ENCODE measurements around the gene BCOR. TPM values are rescaled to one million over a fixed set of nuclear protein-coding genes. Genes with fewer than 3 reads are reported as not detected.

Gene BCOR
- total and polyA plus RNA-seq, 2 of the 8 experiments (the other 6 are each of a cell fraction or from before 2014, with no cell fraction given): 25.0 to 50.8 TPM

DNA sequence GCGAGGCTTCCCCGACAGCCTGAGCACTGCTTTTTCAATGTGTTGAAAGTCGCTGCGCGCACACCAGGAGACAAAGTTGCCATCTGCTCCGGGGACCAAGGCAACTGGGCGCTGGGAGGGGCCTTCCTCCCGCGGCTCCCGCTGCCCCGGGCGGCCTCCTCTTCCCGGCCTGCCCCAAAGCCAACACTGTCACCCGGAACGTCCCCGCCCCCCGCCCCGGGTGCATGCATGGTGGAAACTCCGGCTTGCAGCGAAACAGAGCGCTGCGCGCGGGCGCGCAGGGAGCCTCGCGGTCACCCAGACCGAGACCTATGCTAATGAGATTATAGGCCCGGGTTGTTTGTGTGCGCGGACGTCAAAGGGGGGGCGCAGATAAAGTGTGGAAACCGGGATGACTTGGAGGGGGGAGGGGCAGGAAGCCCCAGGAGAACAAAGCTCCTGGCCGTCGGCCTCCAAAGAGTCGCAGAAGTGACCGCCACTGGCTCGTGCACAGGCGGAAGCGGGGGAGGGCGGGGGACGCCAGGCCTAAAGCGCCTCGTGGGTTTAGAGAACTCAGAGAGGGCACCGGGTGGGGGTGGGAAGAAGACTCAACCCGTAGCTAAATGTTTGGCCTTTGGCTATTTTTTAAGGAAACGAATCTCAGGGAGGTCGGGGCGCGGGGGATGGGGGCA lies 88.8 kb downstream of the BCOR start:
- WGBS, 2 experiments (ENCODE audit: extremely low coverage in 1 of 2, insufficient coverage in 1 of 2, insufficient read length in 1 of 2, insufficient replicate concordance in 2 of 2, low coverage in 1 of 2, low lambda C conversion rate in 2 of 2, missing lambda C conversion rate in 1 of 2): 0% methylated on average over 1 of the region's 52 CpGs; no CpG with 5 or more reads in 1 of the 2 experiments
- POLR2A ChIA-PET (ENCODE audit: partially characterized antibody): interaction anchor here (0.8 to 1.7 kb wide), 6 partner anchors 17 to 148 kb away, joined by 3 to 5 read pairs (median 3); no protein-coding TSS in a partner anchor
- Histone ChIP-seq H3K9ac (replicated peaks in 1 of 4; ENCODE audit: extremely low read depth in 1 of 4, low read depth in 3 of 4, low read length in 3 of 4) (no peak overlapping the region), H3K23me2 (ENCODE audit: low read depth, low read length) (peaks cover 10% of the 10 kb centered on the region; the same call in 1 of the 2 replicates), H3K27ac (ENCODE audit: low read depth, low read length) (no peak overlapping the region), H2BK120ac (replicated peaks; ENCODE audit: low read depth, low read length) (no peak overlapping the region), H3K14ac (ENCODE audit: insufficient read length) (no peak overlapping the region), H3K79me2 (ENCODE audit: control insufficient read depth in 1 of 2, insufficient read depth in 2 of 2, low read length in 2 of 2) (no peaks in the 10 kb centered on the region), H3K23ac (ENCODE audit: insufficient read length) (no peak overlapping the region), H2BK20ac (ENCODE audit: low read length) (no peak overlapping the region), H3K36me3 (ENCODE audit: control insufficient read depth in 2 of 4, insufficient read depth in 4 of 4, low read length in 3 of 4) (no peaks in the 10 kb centered on the region), H4K20me1 (replicated peaks in 1 of 2; ENCODE audit: control insufficient read depth in 1 of 2, insufficient read depth in 2 of 2, low read length in 2 of 2) (peaks cover 2 to 3% of the 10 kb centered on the region in 2 experiments), H3K4ac (replicated peaks; ENCODE audit: insufficient read length, low read depth, low read length) (no peak overlapping the region), H2BK5ac (ENCODE audit: low read depth, low read length) (no peak overlapping the region), H2BK12ac (ENCODE audit: low read depth, low read length) (no peak overlapping the region), H3K18ac (ENCODE audit: extremely low read depth, low read length) (no peak overlapping the region; the same call in 1 of the 2 replicates), H3K4me1 (replicated peaks in 1 of 4; ENCODE audit: control insufficient read depth in 3 of 4, insufficient read depth in 4 of 4, low read length in 3 of 4) (peaks cover 9 to 31% (median 16%) of the 10 kb centered on the region in 4 experiments), H3K4me2 (ENCODE audit: insufficient read depth in 1 of 2, low read depth in 2 of 2, low read length in 2 of 2) (peak overlapping the region; percentile 76 to 82), H3K27me3 (replicated peaks in 1 of 4; ENCODE audit: control insufficient read depth in 3 of 4, extremely low read depth in 1 of 4, insufficient read depth in 3 of 4, low read length in 3 of 4) (peaks cover 42 to 92% (median 72%) of the 10 kb centered on the region in 4 experiments; a peak in 6 of 7 replicates), H3K79me1 (ENCODE audit: low read depth, low read length) (no peaks in the 10 kb centered on the region), H2BK15ac (ENCODE audit: low read length) (no peak overlapping the region), H4K91ac (replicated peaks; ENCODE audit: insufficient read length, low read length) (no peak overlapping the region), H3K4me3 (ENCODE audit: extremely low read depth in 1 of 4, insufficient read depth in 2 of 4, low read depth in 3 of 4, low read length in 4 of 4) (peak overlapping the region; percentile 20 to 64 (median 31); a peak in 7 of 8 replicates), H4K8ac (ENCODE audit: extremely low read depth, insufficient read depth, low read length) (no peak overlapping the region), H3K56ac (replicated peaks; ENCODE audit: insufficient read length, low read depth, low read length) (no peak overlapping the region), H2AFZ (ENCODE audit: low read length) (no peak overlapping the region), H3K9me3 (ENCODE audit: insufficient read depth in 2 of 2, low read depth in 1 of 2, low read length in 1 of 2) (no peaks in the 10 kb centered on the region), H2AK5ac (ENCODE audit: low read depth, low read length) (no peak overlapping the region), H4K5ac (ENCODE audit: insufficient read length, low read depth, low read length) (no peak overlapping the region)
- CTCF ChIA-PET (ENCODE audit: partially characterized antibody): no interaction called here
- no peak for FAIRE-seq
- DNase-seq (ENCODE audit: low read depth in 1 of 2, low spot score in 2 of 2): peak in 1 of 2 experiments; percentile 48
- TF ChIP-seq POU5F1 (IDR thresholded peaks at IDR 0.05; ENCODE audit: low read depth, low read length): no peak
- no peak for TF ChIP-seq RXRA (IDR thresholded peaks at IDR 0.05; ENCODE audit: insufficient read depth, low read depth, low read length)
- TF ChIP-seq CEBPB (IDR thresholded peaks at IDR 0.05; ENCODE audit: low read depth, low read length): no peak
- TF ChIP-seq TAF1 (IDR thresholded peaks at IDR 0.05; ENCODE audit: low read depth, low read length): no peak
- no peak for TF ChIP-seq RFX5 (IDR thresholded peaks at IDR 0.05; ENCODE audit: borderline replicate concordance, low read depth, low read length)
- no peak for TF ChIP-seq SRF (IDR thresholded peaks at IDR 0.05; ENCODE audit: low read depth, low read length)
- no peak for TF ChIP-seq POLR2A (IDR thresholded peaks at IDR 0.05; ENCODE audit: control extremely low read depth in 1 of 2, low read depth in 2 of 2, low read length in 2 of 2)
- TF ChIP-seq SUZ12 (IDR thresholded peaks at IDR 0.05; ENCODE audit: low read length): 0 out of 2 replicates have a peak, but pooled peaks have one; percentile 8
- TF ChIP-seq, protein P1, sequence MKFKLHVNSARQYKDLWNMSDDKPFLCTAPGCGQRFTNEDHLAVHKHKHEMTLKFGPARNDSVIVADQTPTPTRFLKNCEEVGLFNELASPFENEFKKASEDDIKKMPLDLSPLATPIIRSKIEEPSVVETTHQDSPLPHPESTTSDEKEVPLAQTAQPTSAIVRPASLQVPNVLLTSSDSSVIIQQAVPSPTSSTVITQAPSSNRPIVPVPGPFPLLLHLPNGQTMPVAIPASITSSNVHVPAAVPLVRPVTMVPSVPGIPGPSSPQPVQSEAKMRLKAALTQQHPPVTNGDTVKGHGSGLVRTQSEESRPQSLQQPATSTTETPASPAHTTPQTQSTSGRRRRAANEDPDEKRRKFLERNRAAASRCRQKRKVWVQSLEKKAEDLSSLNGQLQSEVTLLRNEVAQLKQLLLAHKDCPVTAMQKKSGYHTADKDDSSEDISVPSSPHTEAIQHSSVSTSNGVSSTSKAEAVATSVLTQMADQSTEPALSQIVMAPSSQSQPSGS (IDR thresholded peaks at IDR 0.05; ENCODE audit: low read length): no peak
- TF ChIP-seq, protein P2, sequence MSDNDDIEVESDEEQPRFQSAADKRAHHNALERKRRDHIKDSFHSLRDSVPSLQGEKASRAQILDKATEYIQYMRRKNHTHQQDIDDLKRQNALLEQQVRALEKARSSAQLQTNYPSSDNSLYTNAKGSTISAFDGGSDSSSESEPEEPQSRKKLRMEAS (IDR thresholded peaks at IDR 0.05): no peak
- no peak for TF ChIP-seq SAP30 (IDR thresholded peaks at IDR 0.05; ENCODE audit: insufficient read depth, insufficient replicate concordance, low read length)

Measured in H1 (cell line).